Heart left ventricle (tissue), 16 donors: ENCODE measurements around the gene SH3RF3. TPM values are rescaled to one million over a fixed set of nuclear protein-coding genes. Genes with fewer than 3 reads are reported as not detected.

ENCODE experiments used
- ATAC-seq, 4 donors: fragments of 200-7000 bp; cut with Tn5 transposase; one replicate each; pipeline ENCODE4 v1.9.1; 2020 to 2022; ENCODE audit warnings: moderate library complexity in 4 of 4, mild to moderate bottlenecking in 3 of 4, moderate number of reproducible peaks in 1 of 4
- DNase-seq, 5 donors: peaks; one replicate each; pipeline ENCODE4 v3.0.0-alpha.2; 2020
- H3K27ac ChIP-seq, 12 donors: fragments of 200-600 bp; sonication (generic) in 4 of 12; one replicate each; pipeline versions ENCODE4 v1.5.0 to v1.8.0; 2016 to 2022; ENCODE audit warnings: mild to moderate bottlenecking in 2 of 12
- H3K27me3 ChIP-seq, 9 donors: fragments of 200-600 bp; sonication (generic) in 2 of 9; one replicate each; pipeline versions ENCODE4 v1.5.1 to v1.8.0; 2016 to 2022; ENCODE audit warnings: mild to moderate bottlenecking in 3 of 9
- H3K36me3 ChIP-seq, 9 donors: fragments of 200-600 bp; sonication (generic) in 2 of 9; one replicate each; pipeline versions ENCODE4 v1.5.0 to v1.8.0; 2018 to 2022; ENCODE audit warnings: mild to moderate bottlenecking in 2 of 9
- H3K4me1 ChIP-seq, 12 donors: fragments of 200-600 bp; sonication (generic) in 4 of 12; one replicate each; pipeline versions ENCODE4 v1.5.0 to v1.8.0; 2016 to 2022; ENCODE audit warnings: mild to moderate bottlenecking in 3 of 12
- H3K4me3 ChIP-seq, 12 donors: fragments of 200-600 bp; sonication (generic) in 4 of 12; one replicate each; pipeline versions ENCODE4 v1.5.0 to v1.8.0; 2017 to 2022; ENCODE audit warnings: mild to moderate bottlenecking in 9 of 12, moderate library complexity in 4 of 12
- H3K9me3 ChIP-seq, 12 donors: fragments of 200-600 bp; sonication (generic) in 4 of 12; one replicate each; pipeline versions ENCODE4 v1.5.0 to v1.8.0; 2016 to 2022; ENCODE audit warnings: mild to moderate bottlenecking in 1 of 12
- CTCF ChIP-seq, 12 donors: fragments of 200-600 bp; sonication (generic) in 4 of 12; IDR thresholded peaks; one replicate each; pipeline versions ENCODE4 v1.5.0 to v1.8.0; 2018 to 2022; ENCODE audit warnings: antibody characterized with exemption in 12 of 12, mild to moderate bottlenecking in 5 of 12
- POLR2A ChIP-seq, 2 donors: fragments of 450-650 bp; IDR thresholded peaks; one replicate each; pipeline ENCODE4 v1.6.1; 2017; ENCODE audit warnings: antibody characterized with exemption in 2 of 2, mild to moderate bottlenecking in 2 of 2, moderate library complexity in 2 of 2
- WGBS, 4 donors: extraction: QIAGEN DNeasy Blood & Tissue Kit in 2 of 4; methylation state at CpG; one replicate each; pipeline versions ENCODE4 v1.1.5 to v1.1.7; 2013 to 2018; 5-methylcytosine and 5-hydroxymethylcytosine counted together
- intact Hi-C, 10 donors: fragments of 100-400 bp; cut with DNase I; formaldehyde crosslinking; loops; one replicate each; pipeline versions ENCODE4 v1.11.1 to v1.14.2; 2022
- polyA plus RNA-seq, 2 donors: library from polyadenylated mRNA; stranded (reverse); fragments of 200-250 nt; gene quantifications; one replicate each; pipeline ENCODE4 v1.2.3, GENCODE V29; 2013
- total RNA-seq, 9 donors: library from RNA; depleted of rRNA in 2 of 9; stranded (reverse); fragments of >200 nt in 2 of 9; fragmentation: NEBNext Ultra II Directional in 3 of 9; extraction: Animal tissue kit (Norgen Biotek cat#: 25700) in 3 of 9; gene quantifications; one replicate each; pipeline versions ENCODE4 v1.1.0 to v1.2.4, GENCODE V29; 2016 to 2023
- donor health status: ischemic (EF 13 %, LVEDD 7.1; RV severe dilation, severe dysfunction).
- donor health status: healthy with polysubstance abuse.
- donor health status: DM: no; HTN: yes; CAD: no.
- donor health status: DM: no; HTN: no; CAD: no.
- donor health status: ischemic (EF 25% LVEDD 6.9; RV normal size, moderate dysfunction).
- donor health status: ischemic (EF 25% LVEDD 5.7; RV mildly dilated, moderate dysfunction).
- donor health status: healthy.
- donor health status: DM: yes; HTN: yes; CAD: no.
- donor health status: ischemic (EF 35%, LVEDD 5.7; RV mildly dilated, moderate dysfunction).
- donor health status: nonischemic (EF 11% LVEDD 7.7; RV severe dilation, severe dysfunction).
- donor health status: DM: yes; HTN: yes; CAD: no.
- donor health status: PGD.
- donor health status: ischemic (EF 29% LVEDD 5.4; RV normal size, mild dysfunction).
- donor health status: nonischemic (EF 23%, LVEDD 6.1; RV moderate dilation, normal function).

SH3RF3 gene
- total and polyA plus RNA-seq, 11 donors, result 5.2 to 15.7 (median 7.9) TPM

DNA sequence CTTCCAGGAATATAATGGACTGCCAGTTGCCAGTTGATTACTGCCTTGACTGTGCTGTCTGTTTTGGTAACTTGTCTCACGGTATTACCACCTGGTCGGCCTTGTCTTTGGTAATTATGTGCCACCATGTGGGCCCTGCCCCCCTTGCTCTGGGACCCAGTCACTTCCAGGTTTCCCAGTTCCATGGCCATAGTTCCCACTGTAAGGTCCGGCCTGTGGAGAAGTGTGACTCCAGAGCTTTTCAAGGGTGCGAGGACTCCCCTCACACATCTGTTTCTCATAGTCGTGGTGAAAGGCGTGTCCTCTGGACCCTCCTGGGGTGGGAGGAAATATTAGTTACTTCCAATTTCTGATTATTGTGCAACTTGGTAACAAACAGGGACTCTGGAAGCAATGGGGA, 334.2 kb downstream of the SH3RF3 start:
- H3K36me3 ChIP-seq, result no peaks in the 10 kb centered on the region
- H3K4me3 ChIP-seq, result no peak overlapping the region
- TF ChIP-seq CTCF (IDR thresholded peaks at IDR 0.05) (no peak), POLR2A (IDR thresholded peaks at IDR 0.05) (no peak)
- no peak for ATAC-seq
- H3K9me3 ChIP-seq, result no peaks in the 10 kb centered on the region
- intact Hi-C loops, result no loop called here
- H3K4me1 ChIP-seq, result peaks cover 0 to 14% (median 2%) of the 10 kb centered on the region in 12 donors
- DNase-seq, result peak in 1 of 5 donors; percentile 9
- H3K27me3 ChIP-seq, result no peaks in the 10 kb centered on the region
- no peak overlapping the region for H3K27ac ChIP-seq
- 78 to 94% (median 83%) methylated on average over 6 of the region's 6 CpGs for WGBS, 4 donors

DNA sequence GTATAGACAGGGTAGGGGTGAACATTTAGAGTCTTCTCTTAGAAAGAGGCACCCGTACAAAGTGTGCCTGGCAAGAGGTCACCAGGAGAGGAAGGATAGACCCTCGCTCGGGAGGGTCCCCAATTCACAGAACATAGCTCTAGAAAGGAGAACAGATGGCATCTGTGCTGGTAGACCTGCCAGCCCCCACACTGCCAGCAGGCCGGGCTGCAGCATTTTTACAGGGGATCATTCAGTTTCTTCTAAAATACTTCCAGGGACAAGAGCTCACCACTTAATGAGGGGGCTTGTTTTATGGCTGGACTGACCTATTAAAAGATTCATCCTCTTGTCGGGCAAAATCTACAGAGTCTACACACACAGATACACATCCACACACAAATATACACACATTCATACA, 334.9 kb downstream of the SH3RF3 start:
- peaks cover 0 to 17% (median 2%) of the 10 kb centered on the region in 12 donors for H3K4me1 ChIP-seq
- H3K27ac ChIP-seq, result no peak overlapping the region
- ATAC-seq (no peak), DNase-seq (no peak)
- no peak overlapping the region for H3K4me3 ChIP-seq
- 94 to 100% (median 97%) methylated on average over 5 of the region's 5 CpGs for WGBS, 4 donors
- no peaks in the 10 kb centered on the region for H3K9me3 ChIP-seq
- intact Hi-C loops, result no loop called here
- H3K27me3 ChIP-seq, result no peaks in the 10 kb centered on the region
- TF ChIP-seq POLR2A (IDR thresholded peaks at IDR 0.05) (no peak), CTCF (IDR thresholded peaks at IDR 0.05) (no peak)
- H3K36me3 ChIP-seq, result no peaks in the 10 kb centered on the region

- 78 to 84% (median 80%) methylated on average over 8 of the region's 8 CpGs for WGBS, 4 donors
- Histone ChIP-seq H3K4me1 (peaks cover 0 to 29% (median 6%) of the 10 kb centered on the region in 12 donors), H3K36me3 (no peaks in the 10 kb centered on the region), H3K4me3 (no peak overlapping the region), H3K9me3 (no peaks in the 10 kb centered on the region), H3K27me3 (no peaks in the 10 kb centered on the region), H3K27ac (peak overlapping the region in 2 of 12 donors; percentile 13 to 14)
- ATAC-seq, result peak in 3 of 4 donors; percentile 28 to 53 (median 37)
- intact Hi-C loops, result no loop called here
- DNase-seq, result no peak
- TF ChIP-seq CTCF (IDR thresholded peaks at IDR 0.05) (no peak), POLR2A (IDR thresholded peaks at IDR 0.05) (no peak)
Observed at GRCh38 chr2:109466674-109467575, 337.9 kb downstream of the SH3RF3 start.

GRCh38 chr2:109467701-109468100, 338.7 kb downstream of the SH3RF3 start:
- 61 to 78% (median 75%) methylated on average over 9 of the region's 9 CpGs for WGBS, 4 donors
- no peaks in the 10 kb centered on the region for H3K9me3 ChIP-seq
- no peak overlapping the region for H3K4me3 ChIP-seq
- no peaks in the 10 kb centered on the region for H3K36me3 ChIP-seq
- ATAC-seq (peak; percentile 52 to 68 (median 54)), DNase-seq (no peak)
- intact Hi-C loops, result no loop called here
- H3K27ac ChIP-seq, result peak overlapping the region in 1 of 12 donors; percentile 13
- no peak for TF ChIP-seq POLR2A (IDR thresholded peaks at IDR 0.05)
- peaks cover 0 to 36% (median 8%) of the 10 kb centered on the region in 12 donors for H3K4me1 ChIP-seq
- no peaks in the 10 kb centered on the region for H3K27me3 ChIP-seq
